ENCODE results near the gene ADAMTS18.

Gene ADAMTS18

GRCh38 chr16:77430787-77431585 lies 3.8 kb downstream of the ADAMTS18 start:
- H3K4me3 ChIP-seq (ENCODE audit: control insufficient read depth, low read depth, low read length): no peak overlapping the region
- no peak for TF ChIP-seq CTCF (IDR thresholded peaks at IDR 0.05; ENCODE audit: control insufficient read depth, insufficient read depth, low read depth, low read length, missing control alignments)
- DNase-seq (ENCODE audit: low read depth): no peak

DNA sequence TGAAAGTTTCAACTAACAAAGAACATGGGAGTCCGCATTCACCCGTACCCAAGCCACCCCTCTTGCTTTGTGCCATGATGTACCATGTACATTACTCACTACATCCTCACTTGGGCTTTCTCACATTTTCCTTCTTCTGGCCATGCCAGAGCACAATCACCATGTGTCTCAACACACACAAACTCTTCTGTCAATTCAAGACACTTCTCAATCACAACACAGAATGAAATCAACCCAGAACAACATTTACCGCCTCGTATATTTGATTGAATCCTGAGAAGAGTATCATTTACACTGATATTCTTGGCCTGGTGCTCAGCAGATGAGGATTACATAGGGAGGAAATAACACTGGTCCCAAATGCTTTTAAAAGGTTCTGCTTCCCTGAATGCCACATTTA lies 4.5 kb downstream of the ADAMTS18 start:
- no peak for TF ChIP-seq CTCF (IDR thresholded peaks at IDR 0.05; ENCODE audit: control insufficient read depth, insufficient read depth, low read depth, low read length, missing control alignments)
- no peak for DNase-seq (ENCODE audit: low read depth)
- H3K4me3 ChIP-seq (ENCODE audit: control insufficient read depth, low read depth, low read length): no peak overlapping the region

- H3K4me3 ChIP-seq (ENCODE audit: control insufficient read depth, low read depth, low read length): no peak overlapping the region
- no peak for TF ChIP-seq CTCF (IDR thresholded peaks at IDR 0.05; ENCODE audit: control insufficient read depth, insufficient read depth, low read depth, low read length, missing control alignments)
- DNase-seq (ENCODE audit: low read depth): no peak
Measured at GRCh38 chr16:77424871-77425604, 9.8 kb downstream of the ADAMTS18 start.

DNA sequence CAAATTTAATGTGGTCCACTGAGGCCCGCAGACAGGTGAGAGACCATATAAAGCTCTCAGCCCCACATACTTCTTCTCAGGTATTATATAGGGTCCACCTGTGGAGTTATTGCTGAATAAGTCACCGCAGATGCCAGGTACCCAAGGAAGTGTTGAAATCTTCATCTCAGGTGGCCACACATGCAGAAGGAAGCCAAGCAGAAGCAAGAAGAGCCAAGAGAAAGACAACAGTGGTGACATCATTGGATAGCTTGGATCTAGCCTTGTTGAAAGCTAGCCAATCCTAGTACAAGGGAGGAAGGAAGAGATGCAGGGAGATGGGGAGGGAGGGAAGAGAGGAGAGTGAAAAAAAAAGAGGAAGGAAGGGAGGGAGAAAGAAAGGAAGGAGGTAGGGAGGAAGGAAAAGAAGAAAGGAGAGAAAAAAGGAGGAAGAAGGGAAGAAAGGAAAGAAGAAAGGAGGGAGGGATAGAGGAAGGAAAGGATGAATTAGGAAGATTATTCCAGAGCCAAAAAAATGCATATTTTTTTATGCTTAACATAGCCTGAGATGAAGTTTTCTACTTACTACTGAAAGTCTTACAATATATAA lies 12.5 kb downstream of the ADAMTS18 start:
- H3K4me3 ChIP-seq (ENCODE audit: control insufficient read depth, low read depth, low read length): no peak overlapping the region
- DNase-seq (ENCODE audit: low read depth): no peak
- no peak for TF ChIP-seq CTCF (IDR thresholded peaks at IDR 0.05; ENCODE audit: control insufficient read depth, insufficient read depth, low read depth, low read length, missing control alignments)

- no peak for TF ChIP-seq CTCF (IDR thresholded peaks at IDR 0.05; ENCODE audit: control insufficient read depth, insufficient read depth, low read depth, low read length, missing control alignments)
- no peak for DNase-seq (ENCODE audit: low read depth)
- H3K4me3 ChIP-seq (ENCODE audit: control insufficient read depth, low read depth, low read length): no peak overlapping the region
Measured at GRCh38 chr16:77416939-77417480, 17.8 kb downstream of the ADAMTS18 start.

- no peak overlapping the region for H3K4me3 ChIP-seq (ENCODE audit: control insufficient read depth, low read depth, low read length)
- TF ChIP-seq CTCF (IDR thresholded peaks at IDR 0.05; ENCODE audit: control insufficient read depth, insufficient read depth, low read depth, low read length, missing control alignments): no peak
- DNase-seq (ENCODE audit: low read depth): no peak
Measured at GRCh38 chr16:77414752-77415231, 20.0 kb downstream of the ADAMTS18 start.

Measured in AG09309 (cell line).